GM18498 (cell line): Measurements from ENCODE around the gene NAALADL2.

Source experiments
- ATAC-seq: cut with Tn5 transposase; IDR thresholded peaks from one replicate; pipeline ENCODE4 v1.9.1; 2021; ENCODE audit warnings: mild to moderate bottlenecking, moderate library complexity; ENCODE audit not compliant: unreplicated experiment

Gene NAALADL2

GRCh38 chr3:174959556-174960065 is 100.5 kb downstream of the NAALADL2 start:
- ATAC-seq: no peak

GRCh38 chr3:174960898-174961297 is 101.8 kb downstream of the NAALADL2 start:
- no peak for ATAC-seq

- ATAC-seq: no peak
These were observed 114.3 kb downstream of the NAALADL2 start for GRCh38 chr3:174973465-174973864.

GRCh38 chr3:174986685-174987084 is 127.6 kb downstream of the NAALADL2 start:
- ATAC-seq: no peak

GRCh38 chr3:175001091-175001490 is 142.0 kb downstream of the NAALADL2 start:
- ATAC-seq: no peak

GRCh38 chr3:175002732-175003143 is 143.6 kb downstream of the NAALADL2 start:
- ATAC-seq: no peak

- no peak for ATAC-seq
These were observed 144.5 kb downstream of the NAALADL2 start for GRCh38 chr3:175003590-175003989.

GRCh38 chr3:175005193-175005592 is 146.1 kb downstream of the NAALADL2 start:
- ATAC-seq: no peak

- ATAC-seq: no peak
These were observed 146.7 kb downstream of the NAALADL2 start for GRCh38 chr3:175005881-175006280.

GRCh38 chr3:175007306-175007705 is 148.2 kb downstream of the NAALADL2 start:
- no peak for ATAC-seq

GRCh38 chr3:175009295-175009694 is 150.2 kb downstream of the NAALADL2 start:
- no peak for ATAC-seq

GRCh38 chr3:175015056-175015635 is 156.0 kb downstream of the NAALADL2 start:
- no peak for ATAC-seq

GRCh38 chr3:175018946-175019727 is 160.0 kb downstream of the NAALADL2 start:
- ATAC-seq: no peak

- no peak for ATAC-seq
These were observed 161.0 kb downstream of the NAALADL2 start for GRCh38 chr3:175020101-175020500.

- ATAC-seq: no peak
These were observed 170.7 kb downstream of the NAALADL2 start for GRCh38 chr3:175029828-175030227.

GRCh38 chr3:175039875-175040274 is 180.7 kb downstream of the NAALADL2 start:
- no peak for ATAC-seq

GRCh38 chr3:175041369-175041768 is 182.2 kb downstream of the NAALADL2 start:
- no peak for ATAC-seq

GRCh38 chr3:175046601-175047000 is 187.5 kb downstream of the NAALADL2 start:
- no peak for ATAC-seq

GRCh38 chr3:175047786-175048185 is 188.7 kb downstream of the NAALADL2 start:
- ATAC-seq: no peak

- ATAC-seq: no peak
These were observed 198.3 kb downstream of the NAALADL2 start for GRCh38 chr3:175057401-175057800.

GRCh38 chr3:175059788-175060187 is 200.7 kb downstream of the NAALADL2 start:
- ATAC-seq: no peak

GRCh38 chr3:175065497-175065896 is 206.4 kb downstream of the NAALADL2 start:
- ATAC-seq: no peak
